GM19238 (cell line): ENCODE results near the gene ZMPSTE24.
A peak's percentile ranks its signal among the peaks of the same experiment; 100 is the strongest.
"Not testable (repeated sequence)": the region's sequence is repeated elsewhere in the genome, so short reads cannot be mapped to it uniquely, and the experiment has no call there.

Source experiments
- DNase-seq: peaks from one replicate; pipeline ENCODE4 v3.0.0; 2011; ENCODE audit warnings: low spot score; ENCODE audit not compliant: insufficient read length

ZMPSTE24 gene

DNA sequence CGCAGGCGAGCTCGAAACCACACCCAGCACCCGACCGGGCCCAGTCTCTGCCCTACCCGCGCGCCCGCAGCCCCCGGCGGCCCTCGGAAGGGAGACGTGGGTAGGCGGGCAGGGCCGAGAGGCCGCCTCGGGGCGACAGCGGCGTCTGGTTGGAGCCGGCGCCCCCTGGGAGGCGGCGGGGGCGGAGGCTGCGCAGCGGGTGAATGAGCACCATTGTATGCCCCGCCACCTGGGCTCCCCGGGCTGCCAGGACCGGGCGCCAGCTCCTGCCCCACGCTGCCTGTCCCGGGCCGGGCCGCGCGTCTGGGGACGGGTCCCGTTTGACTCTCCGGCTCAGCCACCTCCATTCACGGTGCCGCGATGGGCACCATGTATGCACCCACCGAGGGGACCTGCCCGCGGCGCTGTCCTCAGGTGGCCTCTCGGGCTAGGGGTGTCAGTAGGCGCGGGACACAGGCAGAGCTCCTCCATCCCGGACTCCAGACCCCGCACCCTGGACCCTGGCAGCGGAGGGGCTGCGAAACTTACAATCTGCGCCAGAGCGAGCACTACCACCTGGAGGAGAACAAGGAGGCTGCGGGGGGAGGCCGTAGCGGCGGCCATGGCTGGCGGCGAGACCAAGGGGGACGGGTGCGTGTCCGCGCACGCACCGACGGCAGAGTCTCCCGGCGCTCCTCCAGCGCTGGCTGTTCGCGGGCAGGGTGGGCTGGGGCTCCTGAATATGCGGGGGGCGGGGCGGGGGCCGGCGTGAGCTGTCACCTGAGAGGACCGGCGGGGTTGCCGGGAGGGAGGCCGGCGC is 58.8 kb downstream of the ZMPSTE24 start, which contains the start of gene COL9A2:
Gene COL9A2, minus strand, starts transcription at position 692 of the 799 bp plus-strand sequence. Its CDS starts 89 bp downstream, at position 603.
- peak; percentile 43 for DNase-seq

- DNase-seq: no peak
Measured at GRCh38 chr1:40317394-40318074, 59.5 kb downstream of the ZMPSTE24 start.

GRCh38 chr1:40318476-40318875 is 60.4 kb downstream of the ZMPSTE24 start:
- DNase-seq: no peak

- DNase-seq: no peak
Measured at GRCh38 chr1:40318970-40319621, 61.1 kb downstream of the ZMPSTE24 start.

- not testable (repeated sequence) for DNase-seq
Measured at GRCh38 chr1:40331403-40331802, 73.4 kb downstream of the ZMPSTE24 start.

GRCh38 chr1:40332695-40333094 is 74.7 kb downstream of the ZMPSTE24 start:
- no peak for DNase-seq

DNA sequence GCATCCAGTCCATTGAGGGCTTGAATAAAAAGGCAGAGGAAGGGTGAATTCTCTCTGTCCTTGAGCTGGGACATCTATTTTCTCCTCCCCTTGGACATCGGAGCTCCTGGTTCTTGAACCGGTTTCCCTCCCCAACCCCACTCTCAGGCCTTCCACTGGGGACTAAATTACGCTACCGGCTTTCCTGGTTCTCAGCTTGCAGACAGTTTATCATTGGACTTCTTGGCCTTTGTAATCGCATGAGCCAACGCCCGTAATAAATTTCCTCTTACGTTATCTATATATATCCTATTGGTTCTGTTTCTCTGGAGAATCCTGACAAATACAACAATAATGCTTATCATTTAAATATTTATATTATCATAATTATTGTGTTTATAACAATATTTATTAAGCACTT is 79.4 kb downstream of the ZMPSTE24 start:
- DNase-seq: no peak

GRCh38 chr1:40338745-40339419 is 80.8 kb downstream of the ZMPSTE24 start:
- peak; percentile 54 for DNase-seq

DNA sequence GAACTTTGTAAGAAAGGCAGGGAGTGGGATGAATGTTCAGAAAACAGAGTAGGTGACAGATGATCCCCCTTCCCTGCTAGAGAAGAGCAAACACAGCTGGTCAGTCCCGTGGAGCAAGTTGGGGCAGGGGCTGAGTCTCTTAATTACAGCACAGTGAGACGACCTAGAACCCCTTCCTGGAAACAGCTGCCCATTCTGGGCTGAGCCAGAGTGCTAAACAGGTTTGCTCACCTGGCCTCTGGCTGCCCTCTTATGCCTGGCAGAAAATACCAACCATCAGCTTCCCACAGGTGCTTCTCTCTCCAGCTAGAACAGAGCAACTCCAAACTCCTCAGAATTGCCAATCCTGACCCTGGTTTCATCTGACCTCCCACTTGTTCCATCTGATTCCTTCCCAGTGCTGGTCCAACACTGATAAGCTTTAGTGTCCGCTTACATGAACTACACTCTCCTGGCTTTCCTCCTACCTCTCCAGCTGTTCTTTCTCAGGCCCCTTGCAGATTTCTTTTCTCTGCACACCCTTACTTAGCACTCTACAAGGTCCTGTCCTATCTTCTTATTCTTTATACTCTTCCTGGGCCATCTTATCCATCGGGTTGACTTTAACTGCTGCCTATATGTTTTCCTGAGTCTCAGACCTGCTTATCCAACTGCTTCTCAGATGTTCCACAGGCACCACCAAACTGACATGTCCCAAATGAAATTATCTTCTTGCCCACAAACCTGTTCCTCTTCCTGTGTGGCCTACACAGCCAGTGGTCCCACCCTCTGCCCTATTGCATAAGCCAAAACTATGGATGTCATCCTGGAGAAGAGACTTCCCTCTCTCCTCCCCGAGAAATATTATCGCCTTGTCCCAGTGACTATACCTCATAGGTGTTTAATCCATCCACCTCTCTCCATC is 81.6 kb downstream of the ZMPSTE24 start:
- DNase-seq: no peak

- DNase-seq: no peak
Measured at GRCh38 chr1:40341491-40342380, 83.7 kb downstream of the ZMPSTE24 start.

DNA sequence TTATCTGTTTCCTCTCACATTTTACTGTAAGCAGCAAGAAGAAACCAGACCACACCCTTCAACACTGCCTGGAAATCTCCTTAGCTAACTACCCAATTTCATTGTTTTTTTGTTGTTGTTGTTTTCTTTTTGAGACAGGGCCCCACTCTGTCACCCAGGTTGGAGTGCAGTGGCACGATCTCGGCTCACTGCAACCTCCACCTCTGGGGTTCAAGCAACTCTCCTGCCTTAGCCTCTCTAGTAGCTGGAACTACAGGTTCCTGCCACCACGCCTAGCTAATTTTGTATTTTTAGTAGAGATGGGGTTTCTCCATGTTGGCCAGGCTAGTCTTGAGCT is 84.3 kb downstream of the ZMPSTE24 start:
- not testable (repeated sequence) for DNase-seq
